Right kidney (tissue), 1 donor: ENCODE measurements around the gene LANCL2.
A peak's percentile ranks its signal among the peaks of the same experiment; 100 is the strongest.
"Not testable (repeated sequence)": the region's sequence is repeated elsewhere in the genome, so short reads cannot be mapped to it uniquely, and the experiment has no call there.

Source experiments
- DNase-seq: peaks from one replicate; pipeline ENCODE4 v3.0.0-alpha.2; 2016

The LANCL2 gene

DNA sequence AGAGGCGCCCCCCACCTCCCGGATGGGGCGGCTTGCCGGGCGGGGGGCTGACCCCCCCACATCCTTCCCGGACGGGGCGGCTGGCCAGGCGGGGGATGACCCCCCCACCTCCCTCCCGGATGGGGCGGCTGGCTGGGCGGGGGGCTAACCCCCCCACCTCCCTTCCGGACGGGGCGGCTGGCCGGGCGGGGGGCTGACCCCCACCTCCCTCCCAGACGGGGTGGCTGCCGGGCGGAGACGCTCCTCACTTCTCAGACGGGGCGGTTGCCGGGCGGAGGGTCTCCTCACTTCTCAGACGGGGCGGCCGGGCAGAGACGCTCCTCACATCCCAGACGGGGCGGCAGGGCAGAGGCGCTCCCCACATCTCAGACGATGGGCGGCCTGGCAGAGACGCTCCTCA is 37.4 kb downstream of the LANCL2 start:
- DNase-seq: not testable (repeated sequence)

- no peak for DNase-seq
These were observed 40.9 kb downstream of the LANCL2 start for GRCh38 chr7:55405856-55406541.

GRCh38 chr7:55409482-55410225 is 44.5 kb downstream of the LANCL2 start:
- no peak for DNase-seq

GRCh38 chr7:55410667-55411239 is 45.6 kb downstream of the LANCL2 start:
- DNase-seq: no peak

GRCh38 chr7:55411844-55412243 is 46.7 kb downstream of the LANCL2 start:
- DNase-seq: no peak

- DNase-seq: no peak
These were observed 48.3 kb downstream of the LANCL2 start for GRCh38 chr7:55413442-55413841.

- no peak for DNase-seq
These were observed 50.1 kb downstream of the LANCL2 start for GRCh38 chr7:55415173-55415778.

DNA sequence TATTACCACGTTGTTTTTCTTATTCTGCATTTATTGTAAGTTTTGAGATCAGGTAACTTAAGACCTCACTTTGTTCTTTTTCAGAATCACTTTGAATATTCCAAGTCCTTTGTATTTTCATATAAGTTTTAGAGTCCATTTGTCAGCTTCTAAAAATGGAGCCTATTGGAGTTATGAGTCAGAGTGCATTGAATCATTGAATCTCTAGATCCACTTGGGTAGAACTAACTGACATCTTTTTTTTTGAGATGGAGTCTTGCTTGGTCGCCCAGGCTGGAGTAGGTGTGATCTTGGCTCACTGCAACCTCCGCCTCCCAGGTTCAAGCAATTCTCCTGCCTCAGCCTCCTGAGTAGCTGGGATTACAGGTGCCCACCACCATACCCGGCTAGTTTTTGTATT is 52.3 kb downstream of the LANCL2 start:
- not testable (repeated sequence) for DNase-seq

GRCh38 chr7:55420530-55420929 is 55.4 kb downstream of the LANCL2 start:
- DNase-seq: no peak

- no peak for DNase-seq
These were observed 58.2 kb downstream of the LANCL2 start for GRCh38 chr7:55423277-55423711.

- DNase-seq: no peak
These were observed 58.8 kb downstream of the LANCL2 start for GRCh38 chr7:55423891-55424290.

GRCh38 chr7:55425141-55425752 is 60.1 kb downstream of the LANCL2 start:
- DNase-seq: no peak

DNA sequence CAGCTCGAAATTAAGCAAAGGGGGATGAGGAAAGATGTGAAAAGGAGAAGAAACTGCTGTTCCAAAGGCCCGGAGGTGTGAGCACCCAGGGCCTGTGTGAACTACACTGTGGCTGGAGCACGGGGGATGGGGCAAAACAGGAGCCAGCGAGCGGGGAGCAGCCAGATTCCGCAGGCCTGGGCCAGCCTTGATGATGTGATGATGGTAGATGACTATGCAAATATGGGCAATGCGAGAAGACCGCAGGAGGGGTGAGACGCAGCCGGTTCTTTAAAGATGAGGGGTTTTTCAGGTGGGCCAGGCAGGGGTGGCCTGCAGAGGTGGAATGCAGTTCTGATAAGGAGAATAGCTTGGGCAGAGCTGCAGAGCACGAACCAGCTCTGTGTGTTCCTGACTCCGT is 61.5 kb downstream of the LANCL2 start:
- DNase-seq: no peak

DNA sequence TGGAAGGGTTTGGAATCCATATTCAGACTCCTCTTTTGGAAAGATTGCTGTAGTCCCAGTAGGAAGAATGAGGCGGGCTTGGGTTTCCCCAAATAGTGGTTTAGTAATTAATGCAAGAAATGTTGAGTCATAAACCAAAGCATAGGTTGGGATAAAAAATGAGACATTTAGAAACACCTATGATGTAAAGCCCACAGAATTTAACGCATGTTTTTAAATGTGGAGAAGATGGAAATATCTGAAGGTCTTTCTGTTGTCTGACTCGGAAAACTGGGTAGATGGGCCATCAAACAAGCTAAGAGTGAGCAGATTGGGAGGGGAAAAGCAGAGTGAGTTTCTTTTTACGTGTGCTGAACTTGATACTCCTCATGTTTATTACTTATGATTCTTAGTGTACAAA is 62.2 kb downstream of the LANCL2 start:
- DNase-seq: no peak

DNA sequence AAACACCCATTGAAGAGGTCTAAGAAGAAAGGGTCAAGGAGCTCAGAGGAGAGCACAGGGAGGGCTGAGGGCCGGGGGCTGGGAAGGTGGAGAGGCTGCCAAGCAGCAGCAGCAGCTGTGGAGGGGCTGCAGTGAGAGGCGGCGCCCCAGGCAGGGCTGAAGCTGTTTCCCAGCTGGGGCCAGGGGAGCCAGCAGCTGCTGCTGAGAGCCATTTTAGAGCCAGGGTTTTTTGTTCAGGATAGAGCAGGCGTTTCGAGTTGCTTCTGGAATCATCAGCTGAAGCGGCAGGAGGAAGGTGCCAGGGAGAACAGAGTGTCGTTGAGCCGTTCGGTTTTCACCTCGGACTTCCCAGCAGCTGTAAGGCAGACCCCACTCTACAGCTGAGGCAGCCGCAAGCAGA is 62.7 kb downstream of the LANCL2 start:
- DNase-seq: peak; percentile 32

GRCh38 chr7:55429835-55430499 is 64.8 kb downstream of the LANCL2 start:
- DNase-seq: no peak

- DNase-seq: no peak
These were observed 66.8 kb downstream of the LANCL2 start for GRCh38 chr7:55431898-55432297.

GRCh38 chr7:55432506-55432905 is 67.4 kb downstream of the LANCL2 start:
- DNase-seq: no peak

- peak; percentile 28 for DNase-seq
These were observed 68.0 kb downstream of the LANCL2 start for GRCh38 chr7:55432939-55433784.

DNA sequence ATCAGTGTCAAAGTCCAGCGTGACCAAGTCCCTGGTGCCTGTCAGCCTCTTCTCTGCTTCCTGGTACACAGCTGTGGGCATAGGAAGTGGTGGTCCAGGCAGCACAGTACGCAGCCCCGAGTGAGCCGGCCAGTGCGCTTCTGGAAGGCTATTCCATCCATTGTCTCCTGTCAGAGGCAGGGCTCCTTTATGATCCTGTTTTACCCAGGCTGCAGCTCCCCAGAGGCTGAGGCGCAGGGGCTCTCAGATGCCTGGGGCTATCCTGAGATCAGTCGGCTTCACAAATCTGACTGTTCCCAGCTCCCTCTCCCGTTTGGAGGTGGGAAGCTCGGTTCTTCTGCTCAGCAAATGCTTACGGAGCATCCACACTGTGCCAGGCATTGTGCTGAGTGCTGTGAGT is 70.3 kb downstream of the LANCL2 start:
- DNase-seq: no peak

DNA sequence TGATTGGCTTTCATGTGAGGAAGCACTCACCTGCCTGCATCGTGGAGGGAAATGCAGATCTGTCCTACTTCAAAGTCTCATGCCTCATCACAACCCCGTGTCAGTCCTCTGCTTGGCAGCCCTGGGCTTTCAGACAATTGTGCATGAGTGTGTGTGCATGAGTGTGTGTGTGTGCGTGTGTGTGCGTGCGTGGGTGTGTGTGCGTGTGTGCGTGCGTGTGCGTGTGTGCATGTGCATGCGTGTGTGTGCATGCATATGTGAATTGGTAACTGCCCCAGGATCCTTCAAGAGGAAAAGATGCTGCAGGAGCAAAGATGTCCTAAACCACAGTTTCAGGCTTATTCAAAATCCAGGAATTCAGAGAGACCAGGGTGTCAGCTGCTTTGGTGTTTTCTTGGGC is 71.3 kb downstream of the LANCL2 start:
- no peak for DNase-seq
